SK-N-SH (cell line): ENCODE data around the gene BCAR3. TPM values are rescaled to one million over a fixed set of nuclear protein-coding genes. Genes with fewer than 3 reads are reported as not detected.

ENCODE experiments used
- CTCF ChIA-PET: fragments of 300-600, 350-600 bp; formaldehyde crosslinking; extraction: SDS; loops from one replicate; lab custom pipeline; 2021; lab: Yijun Ruan, JAX
- POLR2A ChIA-PET: fragments of 350-600 bp; sonication (Branson Sonifier 250); formaldehyde crosslinking; extraction: SDS; loops from one replicate; lab custom pipeline; 2020; ENCODE audit warnings: antibody characterized with exemption, inconsistent platforms; lab: Yijun Ruan, JAX
- DNase-seq: peaks from one replicate; pipeline ENCODE4 v3.0.0; 2012
- H2AFZ ChIP-seq: fragments of 200-600 bp; sonication (generic); 2 replicates; pipeline ENCODE4 v1.8.1; 2016; ENCODE audit warnings: antibody characterized with exemption, mild to moderate bottlenecking, low read depth
- H3F3A ChIP-seq: fragments of 200-600 bp; sonication (generic); replicated peaks from 2 replicates; pipeline ENCODE3; 2016; ENCODE audit warnings: antibody characterized with exemption, mild to moderate bottlenecking; ENCODE audit not compliant: insufficient read depth
- H3K27ac ChIP-seq, 2 experiments: fragments of 200-500 bp in 1 of 2; fragments of 200-600 bp in 1 of 2; sonication (Bioruptor generic) in 1 of 2; sonication (generic), shearing (Covaris generic) in 1 of 2; 2 replicates each; pipeline versions ENCODE4 v1.5.1 to v1.6.1; 2014 to 2016; ENCODE audit warnings: low read depth in 2 of 2, inconsistent platforms in 1 of 2, low read length in 1 of 2, mild to moderate bottlenecking in 1 of 2, mixed read lengths in 1 of 2
- H3K27me3 ChIP-seq: fragments of 200-600 bp; sonication (generic), shearing (Covaris generic); 2 replicates; pipeline ENCODE4 v1.6.1; 2016; ENCODE audit warnings: mixed run types; ENCODE audit not compliant: insufficient read depth
- H3K36me3 ChIP-seq, 2 experiments: fragments of 200-500 bp in 1 of 2; fragments of 200-600 bp in 1 of 2; sonication (Bioruptor generic) in 1 of 2; sonication (generic) in 1 of 2; replicated peaks in 1 of 2; 2 replicates each; pipeline versions ENCODE3 to v1.5.1; 2014 to 2016; ENCODE audit warnings: low read length in 1 of 2, mild to moderate bottlenecking in 1 of 2; ENCODE audit not compliant: insufficient read depth in 2 of 2, control insufficient read depth in 1 of 2
- H3K4me1 ChIP-seq, 2 experiments: fragments of 200-500 bp in 1 of 2; fragments of 200-600 bp in 1 of 2; sonication (Bioruptor generic) in 1 of 2; sonication (generic), shearing (Covaris generic) in 1 of 2; 2 replicates each; pipeline versions ENCODE4 v1.5.1 to v1.6.1; 2014 to 2016; ENCODE audit warnings: low read depth in 1 of 2, low read length in 1 of 2, mixed run types in 1 of 2; ENCODE audit not compliant: insufficient read depth in 2 of 2, control insufficient read depth in 1 of 2
- H3K4me2 ChIP-seq: fragments of 200-600 bp; sonication (generic), shearing (Covaris generic); 2 replicates; pipeline ENCODE4 v1.6.1; 2017; ENCODE audit warnings: mixed run types
- H3K4me3 ChIP-seq, 2 experiments: fragments of 200-500 bp in 1 of 2; fragments of 200-600 bp in 1 of 2; sonication (Bioruptor generic) in 1 of 2; sonication (generic), shearing (Covaris generic) in 1 of 2; 2 replicates each; pipeline versions ENCODE4 v1.5.1 to v1.8.1; 2014 to 2016; ENCODE audit warnings: low read depth in 2 of 2, inconsistent platforms in 1 of 2, low read length in 1 of 2, mild to moderate bottlenecking in 1 of 2, mixed read lengths in 1 of 2, moderate library complexity in 1 of 2
- H3K79me2 ChIP-seq: fragments of 200-600 bp; sonication (generic); 2 replicates; pipeline ENCODE4 v1.8.1; 2017; ENCODE audit warnings: mild to moderate bottlenecking; ENCODE audit not compliant: insufficient read depth
- H3K9ac ChIP-seq: fragments of 200-600 bp; sonication (generic); 2 replicates; pipeline ENCODE4 v1.6.1; 2017; ENCODE audit warnings: mixed run types
- H3K9me2 ChIP-seq: fragments of 200-600 bp; sonication (generic); 2 replicates; pipeline ENCODE4 v1.6.1; 2017; ENCODE audit warnings: mixed run types
- H3K9me3 ChIP-seq: fragments of 200-600 bp; sonication (generic); 2 replicates; pipeline ENCODE4 v1.6.1; 2017; ENCODE audit warnings: mixed run types, mild to moderate bottlenecking, moderate library complexity
- H4K20me1 ChIP-seq: fragments of 200-600 bp; sonication (generic); 2 replicates; pipeline ENCODE4 v1.6.1; 2017; ENCODE audit warnings: mild to moderate bottlenecking, mixed run types; ENCODE audit not compliant: insufficient read depth
- CTCF ChIP-seq: fragments of 200-600 bp; sonication (generic); IDR thresholded peaks from 2 replicates; pipeline ENCODE4 v1.6.1; 2017; ENCODE audit warnings: antibody characterized with exemption, mild to moderate bottlenecking, moderate library complexity
- ELF1 ChIP-seq: IDR thresholded peaks from 2 replicates; pipeline ENCODE4 v1.4.0; 2012
- EP300 ChIP-seq, 2 experiments: IDR thresholded peaks; 2 replicates each; pipeline versions ENCODE4 v1.4.0 to v1.6.1; 2012; ENCODE audit warnings: borderline replicate concordance in 1 of 2, low read depth in 1 of 2, low read length in 1 of 2
- EZH2phosphoT487 ChIP-seq: fragments of 200-600 bp; sonication (generic); IDR thresholded peaks from 2 replicates; pipeline ENCODE4 v1.6.1; 2017; ENCODE audit warnings: low read depth, mixed run types, mild to moderate bottlenecking, antibody characterized with exemption, moderate library complexity, borderline replicate concordance
- FOXJ3 ChIP-seq: sonication (generic); formaldehyde crosslinking; IDR thresholded peaks from 2 replicates; pipeline ENCODE4 v1.5.1; 2020; ENCODE audit warnings: mild to moderate bottlenecking, missing genetic modification reagents
- GATA2 ChIP-seq: sonication (generic); formaldehyde crosslinking; IDR thresholded peaks from 2 replicates; pipeline ENCODE4 v1.5.0; 2020; ENCODE audit warnings: mild to moderate bottlenecking, missing genetic modification reagents
- IRF3 ChIP-seq: fragments of 150-350 bp; IDR thresholded peaks from 2 replicates; pipeline ENCODE4 v1.6.1; 2016; ENCODE audit warnings: mild to moderate bottlenecking, low read depth, low read length
- MEF2A ChIP-seq: IDR thresholded peaks from 2 replicates; pipeline ENCODE4 v1.4.0; 2012; ENCODE audit warnings: low read depth, borderline replicate concordance
- NFIC ChIP-seq: IDR thresholded peaks from 2 replicates; pipeline ENCODE4 v1.4.0; 2012; ENCODE audit warnings: borderline replicate concordance
- NRF1 ChIP-seq: IDR thresholded peaks from 2 replicates; pipeline ENCODE4 v1.6.1; 2012; ENCODE audit warnings: low read depth, mild to moderate bottlenecking, low read length
- PBX3 ChIP-seq: IDR thresholded peaks from 2 replicates; pipeline ENCODE4; 2012
- POLR2AphosphoS5 ChIP-seq: IDR thresholded peaks from 2 replicates; pipeline ENCODE4 v1.6.1; 2012; ENCODE audit warnings: low read depth, low read length
- RXRA ChIP-seq: IDR thresholded peaks from 2 replicates; pipeline ENCODE4 v1.4.0; 2012; ENCODE audit warnings: low read depth, mild to moderate bottlenecking, borderline replicate concordance
- TCF12 ChIP-seq: IDR thresholded peaks from 2 replicates; pipeline ENCODE4 v1.4.0; 2012
- TEAD4 ChIP-seq: IDR thresholded peaks from 2 replicates; pipeline ENCODE4 v1.4.0; 2012; ENCODE audit warnings: mild to moderate bottlenecking, borderline replicate concordance; ENCODE audit not compliant: insufficient read depth
- USF2 ChIP-seq: fragments of 150-350 bp; IDR thresholded peaks from 2 replicates; pipeline ENCODE4 v1.6.1; 2017; ENCODE audit warnings: antibody characterized with exemption, low read length, low read depth, borderline replicate concordance
- ZBTB33 ChIP-seq: IDR thresholded peaks from 2 replicates; pipeline ENCODE4 v1.4.0; 2012; ENCODE audit warnings: low read depth, borderline replicate concordance
- WGBS: methylation state at CpG from one replicate; pipeline ENCODE4 v1.1.6; 2017; ENCODE audit warnings: low lambda C conversion rate; 5-methylcytosine and 5-hydroxymethylcytosine counted together
- polyA plus RNA-seq, 3 experiments: library from polyadenylated mRNA; depleted of rRNA; stranded (reverse); fragments of >200 nt; gene quantifications; 2 replicates each; pipeline ENCODE4 v1.2.3, GENCODE V29; 2012

BCAR3 gene
- polyA plus RNA-seq, 1 of the 3 experiments (the other 2 are of a cell fraction) = 58.4 TPM

- TF ChIP-seq USF2 (no peak), NRF1 (no peak), IRF3 (no peak), GATA2 (no peak), POLR2AphosphoS5 (no peak), MEF2A (no peak), FOXJ3 (CRISPR knock-in tag) (no peak), RXRA (peak; percentile 24; the same call in 1 of the 2 replicates), EP300 (IDR thresholded peaks at IDR 0.05; ENCODE audit: borderline replicate concordance in 1 of 2, low read depth in 1 of 2, low read length in 1 of 2) (no peak), CTCF (0 out of 2 replicates have a peak, but pooled peaks have one; percentile 19), ELF1 (no peak), ZBTB33 (no peak), TEAD4 (no peak), NFIC (peak; percentile 48), TCF12 (peak; percentile 67), EZH2phosphoT487 (no peak), PBX3 (no peak)
- Histone ChIP-seq H3K4me1 (peaks cover 77 to 84% of the 10 kb centered on the region in 2 experiments), H3K4me2 (no peak overlapping the region), H3K79me2 (peaks cover 93% of the 10 kb centered on the region), H3K9ac (no peak overlapping the region), H3K27me3 (no peaks in the 10 kb centered on the region), H2AFZ (no peak overlapping the region), H3K9me3 (no peaks in the 10 kb centered on the region), H3K27ac (peak overlapping the region; percentile 82 to 98; a peak in 3 of 4 replicates), H3F3A (peaks cover 78% of the 10 kb centered on the region), H3K36me3 (no peaks in the 10 kb centered on the region), H3K9me2 (no peaks in the 10 kb centered on the region), H3K4me3 (no peak overlapping the region), H4K20me1 (peaks cover 16% of the 10 kb centered on the region; the same call in 1 of the 2 replicates)
- WGBS = 81% methylated on average over 4 of the region's 4 CpGs
- POLR2A ChIA-PET = interaction anchor here (1.1 to 1.9 kb wide), 2 partner anchors 12 to 44 kb away, joined by 3 to 5 read pairs; no protein-coding TSS in a partner anchor
- CTCF ChIA-PET = interaction anchor here (2.1 to 28.6 kb wide), 5 partner anchors 10 to 224 kb away, joined by 6 to 591 read pairs (median 19); partner anchors contain the start of gene FNBP1L
- DNase-seq = no peak
These were observed 60.8 kb downstream of the BCAR3 start for GRCh38 chr1:93620841-93621210.
